Suprapubic skin (tissue), 3 donors: Measurements from ENCODE around the gene CBL.

Experiments used
- CTCF ChIP-seq, 2 donors: fragments of 200-600 bp in 1 of 2; fragments of 450-650 bp in 1 of 2; sonication (generic) in 1 of 2; IDR thresholded peaks; one replicate each; pipeline ENCODE4 v1.5.1; 2016 to 2019; ENCODE audit warnings: antibody characterized with exemption in 2 of 2, mild to moderate bottlenecking in 1 of 2, moderate library complexity in 1 of 2
- EP300 ChIP-seq: sonication (generic); formaldehyde crosslinking; IDR thresholded peaks from one replicate; pipeline ENCODE4 v1.6.1; 2017; ENCODE audit warnings: antibody characterized with exemption

GRCh38 chr11:119236490-119236889, 30.4 kb downstream of the CBL start:
- TF ChIP-seq EP300 (no peak), CTCF (IDR thresholded peaks at IDR 0.05) (no peak)
